Measurements from ENCODE around the gene LITAFD.
"Not testable (repeated sequence)": the region's sequence is repeated elsewhere in the genome, so short reads cannot be mapped to it uniquely, and the experiment has no call there.

LITAFD gene

GRCh38 chr16:8882041-8882617 is at the start of gene LITAFD:
LITAFD (plus strand) TSS chr16:8882351; CDS start chr16:8884356, 2,005 bp downstream.
- no peak for DNase-seq

- no peak for DNase-seq
These were observed 49.4 kb upstream of the LITAFD start for GRCh38 chr16:8832717-8833105.

- DNase-seq: not testable (repeated sequence)
These were observed 45.4 kb upstream of the LITAFD start for GRCh38 chr16:8836797-8837196.

- not testable (repeated sequence) for DNase-seq
These were observed 44.6 kb upstream of the LITAFD start for GRCh38 chr16:8837594-8837993.

- not testable (repeated sequence) for DNase-seq
These were observed 40.1 kb upstream of the LITAFD start for GRCh38 chr16:8842016-8842415.

- DNase-seq: not testable (repeated sequence)
These were observed 38.9 kb upstream of the LITAFD start for GRCh38 chr16:8843296-8843695.

- no peak for DNase-seq
These were observed 36.4 kb upstream of the LITAFD start for GRCh38 chr16:8845699-8846298.

GRCh38 chr16:8846401-8846932 is 35.7 kb upstream of the LITAFD start:
- DNase-seq: no peak

- no peak for DNase-seq
These were observed 35.0 kb upstream of the LITAFD start for GRCh38 chr16:8847145-8847544.

- DNase-seq: no peak
These were observed 34.5 kb upstream of the LITAFD start for GRCh38 chr16:8847623-8848022.

GRCh38 chr16:8848231-8848938 is 33.8 kb upstream of the LITAFD start:
- no peak for DNase-seq

- DNase-seq: no peak
These were observed 33.2 kb upstream of the LITAFD start for GRCh38 chr16:8848939-8849391.

- no peak for DNase-seq
These were observed 32.6 kb upstream of the LITAFD start for GRCh38 chr16:8849411-8850011.

GRCh38 chr16:8850279-8850885 is 31.8 kb upstream of the LITAFD start:
- DNase-seq: no peak

- no peak for DNase-seq
These were observed 30.3 kb upstream of the LITAFD start for GRCh38 chr16:8851761-8852403.

GRCh38 chr16:8852534-8852933 is 29.6 kb upstream of the LITAFD start:
- DNase-seq: no peak

GRCh38 chr16:8853150-8853549 is 29.0 kb upstream of the LITAFD start:
- DNase-seq: no peak

- DNase-seq: no peak
These were observed 28.5 kb upstream of the LITAFD start for GRCh38 chr16:8853611-8854010.

- no peak for DNase-seq
These were observed 27.7 kb upstream of the LITAFD start for GRCh38 chr16:8854298-8854948.

GRCh38 chr16:8855051-8855786 is 26.9 kb upstream of the LITAFD start:
- no peak for DNase-seq

Measured in anterior cingulate cortex (tissue), 58 donors.